ENCODE data around the gene MGAT4A. TPM values are rescaled to one million over a fixed set of nuclear protein-coding genes. Genes with fewer than 3 reads are reported as not detected.

Gene MGAT4A
- total and polyA plus RNA-seq, 2 experiments from 2014 or later: 4.1 to 5.8 TPM

- H3K27ac ChIP-seq: no peak overlapping the region
- no peak for DNase-seq (ENCODE audit: low read depth in 1 of 2, low spot score in 1 of 2)
- no peaks in the 10 kb centered on the region for H3K9me3 ChIP-seq (ENCODE audit: low read depth)
- H3K27me3 ChIP-seq: no peaks in the 10 kb centered on the region
- H3K4me1 ChIP-seq (ENCODE audit: low read depth): peaks cover 5% of the 10 kb centered on the region
- no peak overlapping the region for H3K4me3 ChIP-seq
- no peak for TF ChIP-seq CTCF (IDR thresholded peaks at IDR 0.05; ENCODE audit: low read depth, low read length)
- H3K36me3 ChIP-seq: no peaks in the 10 kb centered on the region
Measured at GRCh38 chr2:98649992-98650375, 80.9 kb downstream of the MGAT4A start.

GRCh38 chr2:98649135-98649991 lies 81.6 kb downstream of the MGAT4A start:
- peak; percentile 99 for TF ChIP-seq CTCF (IDR thresholded peaks at IDR 0.05; ENCODE audit: low read depth, low read length)
- Histone ChIP-seq H3K9me3 (ENCODE audit: low read depth) (no peaks in the 10 kb centered on the region), H3K36me3 (no peaks in the 10 kb centered on the region), H3K27me3 (no peaks in the 10 kb centered on the region), H3K4me1 (ENCODE audit: low read depth) (peaks cover 5% of the 10 kb centered on the region), H3K27ac (no peak overlapping the region), H3K4me3 (no peak overlapping the region)
- DNase-seq (ENCODE audit: low read depth in 1 of 2, low spot score in 1 of 2): peak; percentile 81 to 86

- Histone ChIP-seq H3K4me3 (no peak overlapping the region), H3K9me3 (ENCODE audit: low read depth) (no peaks in the 10 kb centered on the region), H3K4me1 (ENCODE audit: low read depth) (peaks cover 5% of the 10 kb centered on the region), H3K27me3 (no peaks in the 10 kb centered on the region), H3K27ac (no peak overlapping the region), H3K36me3 (no peaks in the 10 kb centered on the region)
- no peak for DNase-seq (ENCODE audit: low read depth in 1 of 2, low spot score in 1 of 2)
- no peak for TF ChIP-seq CTCF (IDR thresholded peaks at IDR 0.05; ENCODE audit: low read depth, low read length)
Measured at GRCh38 chr2:98648451-98648850, 82.5 kb downstream of the MGAT4A start.

GRCh38 chr2:98647636-98648035 lies 83.3 kb downstream of the MGAT4A start:
- TF ChIP-seq CTCF (IDR thresholded peaks at IDR 0.05; ENCODE audit: low read depth, low read length): no peak
- no peak overlapping the region for H3K4me3 ChIP-seq
- no peaks in the 10 kb centered on the region for H3K9me3 ChIP-seq (ENCODE audit: low read depth)
- no peaks in the 10 kb centered on the region for H3K36me3 ChIP-seq
- H3K27me3 ChIP-seq: no peaks in the 10 kb centered on the region
- peaks cover 5% of the 10 kb centered on the region for H3K4me1 ChIP-seq (ENCODE audit: low read depth)
- no peak for DNase-seq (ENCODE audit: low read depth in 1 of 2, low spot score in 1 of 2)
- no peak overlapping the region for H3K27ac ChIP-seq

GRCh38 chr2:98643496-98644100 lies 87.3 kb downstream of the MGAT4A start:
- H3K9me3 ChIP-seq (ENCODE audit: low read depth): no peaks in the 10 kb centered on the region
- no peaks in the 10 kb centered on the region for H3K36me3 ChIP-seq
- DNase-seq (ENCODE audit: low read depth in 1 of 2, low spot score in 1 of 2): peak in 1 of 2 donors; percentile 26
- no peak overlapping the region for H3K27ac ChIP-seq
- H3K4me1 ChIP-seq (ENCODE audit: low read depth): peaks cover 5% of the 10 kb centered on the region
- no peak overlapping the region for H3K4me3 ChIP-seq
- no peaks in the 10 kb centered on the region for H3K27me3 ChIP-seq
- TF ChIP-seq CTCF (IDR thresholded peaks at IDR 0.05; ENCODE audit: low read depth, low read length): no peak
